Skeletal muscle tissue (tissue), 4 donors: Measurements from ENCODE around the gene TGFBRAP1. TPM values are rescaled to one million over a fixed set of nuclear protein-coding genes. Genes with fewer than 3 reads are reported as not detected.

Source experiments
- H3K27ac ChIP-seq: one replicate; pipeline ENCODE4 v1.7.0; 2013; ENCODE audit warnings: mild to moderate bottlenecking, low read depth, low read length, inconsistent platforms
- H3K27me3 ChIP-seq, 3 donors: one replicate each; pipeline ENCODE4 v1.7.0; 2013; ENCODE audit warnings: low read length in 3 of 3; ENCODE audit not compliant: control insufficient read depth in 3 of 3, insufficient read depth in 3 of 3
- H3K36me3 ChIP-seq, 3 donors: one replicate each; pipeline ENCODE4 v1.7.0; 2013; ENCODE audit warnings: low read length in 3 of 3; ENCODE audit not compliant: control insufficient read depth in 3 of 3, insufficient read depth in 3 of 3
- H3K4me1 ChIP-seq, 3 donors: one replicate each; pipeline ENCODE4 v1.7.0; 2013; ENCODE audit warnings: low read length in 3 of 3, mild to moderate bottlenecking in 3 of 3; ENCODE audit not compliant: control insufficient read depth in 3 of 3, insufficient read depth in 3 of 3
- H3K4me3 ChIP-seq, 3 donors: one replicate each; pipeline ENCODE4 v1.7.0; 2013; ENCODE audit warnings: low read length in 3 of 3
- H3K9ac ChIP-seq, 3 donors: one replicate each; pipeline ENCODE4 v1.7.0; 2013; ENCODE audit warnings: low read length in 3 of 3, mild to moderate bottlenecking in 3 of 3, moderate library complexity in 2 of 3, low read depth in 1 of 3
- H3K9me3 ChIP-seq, 3 donors: one replicate each; pipeline ENCODE4 v1.7.0; 2013; ENCODE audit warnings: low read length in 3 of 3; ENCODE audit not compliant: control insufficient read depth in 3 of 3
- total RNA-seq: library from RNA; depleted of rRNA; stranded (reverse); fragments of >200 nt; gene quantifications from one replicate; pipeline ENCODE4 v1.2.3, GENCODE V29; 2014
- donor health status: Osteomylitis.

The TGFBRAP1 gene
- total RNA-seq, 1 donor from 2014 or later, result 7.3 TPM

GRCh38 chr2:105248316-105249070 lies 81.0 kb downstream of the TGFBRAP1 start:
- Histone ChIP-seq H3K9me3 (no peaks in the 10 kb centered on the region), H3K27ac (no peak overlapping the region), H3K9ac (no peak overlapping the region), H3K27me3 (no peaks in the 10 kb centered on the region), H3K36me3 (no peaks in the 10 kb centered on the region), H3K4me1 (no peaks in the 10 kb centered on the region), H3K4me3 (no peak overlapping the region)

- no peaks in the 10 kb centered on the region for H3K27me3 ChIP-seq
- no peaks in the 10 kb centered on the region for H3K9me3 ChIP-seq
Observed at GRCh38 chr2:105244451-105244850, 85.1 kb downstream of the TGFBRAP1 start.

GRCh38 chr2:105243961-105244360 lies 85.6 kb downstream of the TGFBRAP1 start:
- H3K9me3 ChIP-seq, result no peaks in the 10 kb centered on the region
- no peak overlapping the region for H3K27ac ChIP-seq
- no peaks in the 10 kb centered on the region for H3K4me1 ChIP-seq
- no peak overlapping the region for H3K4me3 ChIP-seq
- H3K36me3 ChIP-seq, result no peaks in the 10 kb centered on the region
- no peaks in the 10 kb centered on the region for H3K27me3 ChIP-seq
- H3K9ac ChIP-seq, result no peak overlapping the region

More at GRCh38 chr2:105244451-105244850, 85.1 kb downstream of the TGFBRAP1 start:
- no peak overlapping the region for H3K4me3 ChIP-seq
- no peak overlapping the region for H3K9ac ChIP-seq
- H3K36me3 ChIP-seq, result no peaks in the 10 kb centered on the region
- H3K27ac ChIP-seq, result no peak overlapping the region
- no peaks in the 10 kb centered on the region for H3K4me1 ChIP-seq

DNA sequence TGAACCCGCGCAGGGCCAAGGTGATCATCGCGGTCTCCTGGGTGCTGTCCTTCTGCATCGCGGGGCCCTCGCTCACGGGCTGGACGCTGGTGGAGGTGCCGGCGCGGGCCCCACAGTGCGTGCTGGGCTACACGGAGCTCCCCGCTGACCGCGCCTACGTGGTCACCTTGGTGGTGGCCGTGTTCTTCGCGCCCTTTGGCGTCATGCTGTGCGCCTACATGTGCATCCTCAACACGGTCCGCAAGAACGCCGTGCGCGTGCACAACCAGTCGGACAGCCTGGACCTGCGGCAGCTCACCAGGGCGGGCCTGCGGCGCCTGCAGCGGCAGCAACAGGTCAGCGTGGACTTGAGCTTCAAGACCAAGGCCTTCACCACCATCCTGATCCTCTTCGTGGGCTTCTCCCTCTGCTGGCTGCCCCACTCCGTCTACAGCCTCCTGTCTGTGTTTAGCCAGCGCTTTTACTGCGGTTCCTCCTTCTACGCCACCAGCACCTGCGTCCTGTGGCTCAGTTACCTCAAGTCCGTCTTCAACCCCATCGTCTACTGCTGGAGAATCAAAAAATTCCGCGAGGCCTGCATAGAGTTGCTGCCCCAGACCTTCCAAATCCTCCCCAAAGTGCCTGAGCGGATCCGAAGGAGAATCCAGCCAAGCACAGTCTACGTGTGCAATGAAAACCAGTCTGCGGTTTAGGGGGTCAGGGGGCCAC lies 87.1 kb downstream of the TGFBRAP1 start:
- no peak overlapping the region for H3K9ac ChIP-seq
- peaks cover 0 to under 1% (median 0%) of the 10 kb centered on the region in 3 donors for H3K4me1 ChIP-seq
- H3K27me3 ChIP-seq, result no peaks in the 10 kb centered on the region
- no peak overlapping the region for H3K27ac ChIP-seq
- H3K4me3 ChIP-seq, result no peak overlapping the region
- no peaks in the 10 kb centered on the region for H3K9me3 ChIP-seq
- H3K36me3 ChIP-seq, result no peaks in the 10 kb centered on the region

- Histone ChIP-seq H3K9me3 (no peaks in the 10 kb centered on the region), H3K27ac (no peak within 1 kb of the TSS), H3K4me1 (peaks cover 0 to 2% (median 0%) of the 10 kb centered on the region in 3 donors), H3K9ac (no peak within 1 kb of the TSS), H3K27me3 (peaks cover 0 to 4% (median 4%) of the 10 kb centered on the region in 3 donors), H3K36me3 (no peaks in the 10 kb centered on the region), H3K4me3 (no peak within 1 kb of the TSS)
Observed at GRCh38 chr2:105241443-105241842, 88.1 kb downstream of the TGFBRAP1 start, which contains the start of gene GPR45. TSS of gene GPR45 (plus strand) at chr2:105241743. CDS start at chr2:105241859, 116 bp downstream.

DNA sequence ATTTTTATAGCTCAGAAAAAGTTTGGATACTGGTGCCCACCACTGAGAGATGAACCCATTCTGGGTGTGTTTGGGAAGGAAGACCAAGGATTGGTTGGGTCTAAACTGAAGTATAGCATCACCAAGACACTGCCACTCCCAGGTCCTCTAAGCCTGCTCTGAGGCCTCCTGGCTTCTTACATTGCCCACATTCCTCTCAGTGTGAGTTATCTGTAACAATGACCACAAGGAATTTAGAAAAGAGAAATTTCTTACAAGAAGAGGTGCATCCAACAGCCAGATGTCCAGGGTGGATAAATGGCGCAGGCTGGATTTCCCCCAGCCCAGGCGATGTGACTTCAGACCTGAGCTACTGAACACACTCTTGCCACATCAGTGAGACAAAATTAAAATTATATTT lies 89.6 kb downstream of the TGFBRAP1 start:
- Histone ChIP-seq H3K36me3 (no peaks in the 10 kb centered on the region), H3K27me3 (peaks cover 0 to 7% (median 5%) of the 10 kb centered on the region in 3 donors), H3K9ac (no peak overlapping the region), H3K9me3 (no peaks in the 10 kb centered on the region), H3K4me3 (no peak overlapping the region), H3K4me1 (peaks cover 0 to 2% (median 0%) of the 10 kb centered on the region in 3 donors), H3K27ac (no peak overlapping the region)

GRCh38 chr2:105238664-105239240 lies 90.8 kb downstream of the TGFBRAP1 start:
- Histone ChIP-seq H3K4me1 (peaks cover 0 to 2% (median 0%) of the 10 kb centered on the region in 3 donors), H3K27me3 (peaks cover 0 to 7% (median 5%) of the 10 kb centered on the region in 3 donors), H3K27ac (no peak overlapping the region), H3K4me3 (no peak overlapping the region), H3K9ac (no peak overlapping the region), H3K36me3 (no peaks in the 10 kb centered on the region), H3K9me3 (no peaks in the 10 kb centered on the region)

DNA sequence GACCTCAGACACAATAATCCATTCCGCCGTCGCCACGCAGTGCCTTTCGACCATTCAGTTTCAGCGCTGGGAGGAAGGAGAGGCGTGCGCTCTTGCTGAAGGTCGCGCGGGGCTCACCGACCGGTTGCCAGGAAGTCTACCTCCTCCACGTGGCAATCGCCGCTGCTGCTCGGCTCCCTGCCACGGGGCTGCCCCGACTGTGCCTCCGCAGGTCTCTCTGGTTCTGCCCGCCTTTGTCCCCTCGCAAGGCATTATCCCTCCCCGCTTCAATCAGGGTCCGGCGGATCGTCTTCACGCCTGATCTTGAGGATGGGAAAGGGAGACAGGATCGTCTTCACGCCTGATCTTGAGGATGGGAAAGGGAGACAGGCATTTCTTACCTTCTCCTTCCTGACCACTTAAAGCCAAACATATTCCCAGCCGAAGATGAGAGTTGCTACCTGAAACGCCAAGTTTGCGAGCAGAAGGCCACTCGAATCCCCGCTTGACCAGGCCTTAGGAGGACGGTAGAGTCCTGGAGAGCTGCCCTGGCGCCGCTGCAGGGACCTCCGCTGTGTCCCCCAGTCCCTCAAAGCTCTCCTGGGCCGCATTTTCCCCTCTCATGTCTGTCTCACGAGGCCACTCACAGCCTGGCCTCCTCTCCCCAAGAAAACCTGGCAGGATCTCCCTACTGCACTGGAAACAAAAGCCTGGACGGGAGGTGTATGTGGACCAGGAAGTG lies 92.3 kb downstream of the TGFBRAP1 start:
- Histone ChIP-seq H3K9me3 (no peaks in the 10 kb centered on the region), H3K4me3 (no peak overlapping the region), H3K36me3 (no peaks in the 10 kb centered on the region), H3K4me1 (peaks cover 0 to 2% (median 0%) of the 10 kb centered on the region in 3 donors), H3K9ac (no peak overlapping the region), H3K27ac (no peak overlapping the region), H3K27me3 (peaks cover 0 to 7% (median 5%) of the 10 kb centered on the region in 3 donors)

GRCh38 chr2:105236060-105236424 lies 93.5 kb downstream of the TGFBRAP1 start:
- H3K27ac ChIP-seq, result no peak overlapping the region
- no peak overlapping the region for H3K4me3 ChIP-seq
- H3K9me3 ChIP-seq, result no peaks in the 10 kb centered on the region
- H3K9ac ChIP-seq, result no peak overlapping the region
- no peaks in the 10 kb centered on the region for H3K36me3 ChIP-seq
- peaks cover 3 to 7% (median 5%) of the 10 kb centered on the region in 3 donors for H3K27me3 ChIP-seq
- peaks cover 0 to 2% (median 0%) of the 10 kb centered on the region in 3 donors for H3K4me1 ChIP-seq
